ENCODE data around the gene CAMTA2. TPM values are rescaled to one million over a fixed set of nuclear protein-coding genes. Genes with fewer than 3 reads are reported as not detected.

CAMTA2 gene
- polyA plus RNA-seq, 1 donor (not counting 4 experiments of a cell fraction or from before 2014, with no cell fraction given) = 8.5 TPM

GRCh38 chr17:4945176-4945943 lies 42.1 kb downstream of the CAMTA2 start:
- no peaks in the 10 kb centered on the region for H3K9me3 ChIP-seq (ENCODE audit: control insufficient read depth, low read depth, low read length)
- peaks cover 42% of the 10 kb centered on the region for H3K4me1 ChIP-seq (ENCODE audit: control insufficient read depth, extremely low read depth, insufficient read depth, low read length)
- peak overlapping the region; percentile 100 for H3K4me2 ChIP-seq (ENCODE audit: control insufficient read depth, extremely low read depth, insufficient read depth, low read depth, low read length)
- TF ChIP-seq CTCF (optimal IDR thresholded peaks at IDR 0.05 in 1 of 3, IDR thresholded peaks at IDR 0.05 in 1 of 3, conservative IDR thresholded peaks at IDR 0.05 in 1 of 3; ENCODE audit: extremely low read depth in 1 of 3, insufficient read depth in 2 of 3, low read length in 3 of 3) (no peak), EZH2 (IDR thresholded peaks at IDR 0.05; ENCODE audit: low read length) (no peak)
- H3K79me2 ChIP-seq (ENCODE audit: control insufficient read depth, insufficient read depth, low read length) = peaks cover 61% of the 10 kb centered on the region
- peak overlapping the region; percentile 94 for H3K9ac ChIP-seq (ENCODE audit: control insufficient read depth, extremely low read depth, insufficient read depth, low read length)
- FAIRE-seq (peak; percentile 90), DNase-seq (ENCODE audit: low read depth, low spot score) (peak; percentile 88)
- peaks cover 27 to 34% of the 10 kb centered on the region in 2 experiments for H3K36me3 ChIP-seq (ENCODE audit: control insufficient read depth in 2 of 2, extremely low read depth in 1 of 2, insufficient read depth in 2 of 2, low read length in 2 of 2)
- peak overlapping the region; percentile 91 for H3K27ac ChIP-seq (ENCODE audit: control insufficient read depth, insufficient read depth, low read length)
- H3K4me3 ChIP-seq (ENCODE audit: control insufficient read depth in 2 of 3, extremely low read depth in 1 of 3, insufficient read depth in 2 of 3, low read depth in 1 of 3, low read length in 3 of 3) = peak overlapping the region; percentile 43 to 99 (median 97)
- H4K20me1 ChIP-seq (ENCODE audit: control insufficient read depth, extremely low read depth, insufficient read depth, low read length) = peaks cover 15% of the 10 kb centered on the region
- dilution Hi-C loops (cut with MboI; ENCODE audit: extremely low pct_ligation_motif_present, low sequenced_read_pairs) = loop anchor here (10.0 kb wide), 1 partner anchor 59 kb away; no protein-coding TSS in a partner anchor
- H3K9me1 ChIP-seq (ENCODE audit: control insufficient read depth, extremely low read depth, insufficient read depth, low read length) = no peaks in the 10 kb centered on the region
- H3K27me3 ChIP-seq (ENCODE audit: control insufficient read depth, extremely low read depth, insufficient read depth, low read length) = no peaks in the 10 kb centered on the region
- H2AFZ ChIP-seq (ENCODE audit: control insufficient read depth, low read length) = no peak overlapping the region

GRCh38 chr17:4944554-4945175 lies 42.8 kb downstream of the CAMTA2 start:
- peak overlapping the region; percentile 94 for H3K9ac ChIP-seq (ENCODE audit: control insufficient read depth, extremely low read depth, insufficient read depth, low read length)
- peaks cover 39% of the 10 kb centered on the region for H3K4me1 ChIP-seq (ENCODE audit: control insufficient read depth, extremely low read depth, insufficient read depth, low read length)
- peaks cover 61% of the 10 kb centered on the region for H3K79me2 ChIP-seq (ENCODE audit: control insufficient read depth, insufficient read depth, low read length)
- H3K4me3 ChIP-seq (ENCODE audit: control insufficient read depth in 2 of 3, extremely low read depth in 1 of 3, insufficient read depth in 2 of 3, low read depth in 1 of 3, low read length in 3 of 3) = peak overlapping the region in 2 of 3 experiments; percentile 25 to 97
- no peaks in the 10 kb centered on the region for H3K9me1 ChIP-seq (ENCODE audit: control insufficient read depth, extremely low read depth, insufficient read depth, low read length)
- H3K27me3 ChIP-seq (ENCODE audit: control insufficient read depth, extremely low read depth, insufficient read depth, low read length) = no peaks in the 10 kb centered on the region
- H3K4me2 ChIP-seq (ENCODE audit: control insufficient read depth, extremely low read depth, insufficient read depth, low read depth, low read length) = peak overlapping the region; percentile 100
- TF ChIP-seq EZH2 (IDR thresholded peaks at IDR 0.05; ENCODE audit: low read length) (no peak), CTCF (optimal IDR thresholded peaks at IDR 0.05 in 1 of 3, IDR thresholded peaks at IDR 0.05 in 1 of 3, conservative IDR thresholded peaks at IDR 0.05 in 1 of 3; ENCODE audit: extremely low read depth in 1 of 3, insufficient read depth in 2 of 3, low read length in 3 of 3) (no peak)
- H4K20me1 ChIP-seq (ENCODE audit: control insufficient read depth, extremely low read depth, insufficient read depth, low read length) = peaks cover 15% of the 10 kb centered on the region
- DNase-seq (ENCODE audit: low read depth, low spot score) (no peak), FAIRE-seq (no peak)
- H3K27ac ChIP-seq (ENCODE audit: control insufficient read depth, insufficient read depth, low read length) = peak overlapping the region; percentile 91
- no peaks in the 10 kb centered on the region for H3K9me3 ChIP-seq (ENCODE audit: control insufficient read depth, low read depth, low read length)
- dilution Hi-C loops (cut with MboI; ENCODE audit: extremely low pct_ligation_motif_present, low sequenced_read_pairs) = loop anchor here (10.0 kb wide), 1 partner anchor 60 kb away; no protein-coding TSS in a partner anchor
- H2AFZ ChIP-seq (ENCODE audit: control insufficient read depth, low read length) = no peak overlapping the region
- peaks cover 27 to 34% of the 10 kb centered on the region in 2 experiments for H3K36me3 ChIP-seq (ENCODE audit: control insufficient read depth in 2 of 2, extremely low read depth in 1 of 2, insufficient read depth in 2 of 2, low read length in 2 of 2)
